K562 (cell line): ENCODE data around the gene EWSR1. TPM values are rescaled to one million over a fixed set of nuclear protein-coding genes. Genes with fewer than 3 reads are reported as not detected.

Source experiments
- ATAC-seq: fragments of 200-7000 bp; cut with Tn5 transposase; 3 replicates; pipeline ENCODE4 v1.9.1; 2020; ENCODE audit warnings: moderate library complexity
- BruUV-seq: library from RNA; stranded (reverse); fragments of 400-500 nt; replicated peaks from 2 replicates; lab custom pipeline; 2021; lab: Mats Ljungman, UMichigan
- CTCF ChIA-PET: fragments of 300-600 bp; formaldehyde crosslinking; extraction: SDS; loops from one replicate; lab custom pipeline; 2021; ENCODE audit warnings: low intra/inter-chr PET ratio; lab: Yijun Ruan, JAX
- POLR2A ChIA-PET: fragments of 300-600, 350-650 bp; sonication (Branson Sonifier 250); formaldehyde crosslinking; extraction: SDS; loops from one replicate; lab custom pipeline; 2021; ENCODE audit warnings: antibody characterized with exemption, inconsistent platforms; lab: Yijun Ruan, JAX
- DNase-seq, 4 experiments: peaks; one replicate each; pipeline versions ENCODE4 v3.0.0 to v3.0.0-alpha.2; 2011 to 2018; ENCODE audit warnings: low spot score in 3 of 4, mixed read lengths in 3 of 4; ENCODE audit errors: extremely low read depth in 1 of 4
- FAIRE-seq: peaks from 2 replicates; lab custom pipeline; 2011; peaks lifted over from hg19 to GRCh38; lab: Jason Lieb, UNC
- H2AFZ ChIP-seq: 2 replicates; pipeline ENCODE4 v1.6.0; 2011; ENCODE audit warnings: low read depth, low read length, control low read depth, inconsistent platforms
- H3K27ac ChIP-seq: fragments of 200-600 bp; 3 replicates; pipeline ENCODE4 v1.8.0; 2011; ENCODE audit warnings: low read depth, mild to moderate bottlenecking, control low read depth, inconsistent platforms, low read length, moderate library complexity, mixed read lengths; ENCODE audit errors: extremely low read depth
- H3K27me3 ChIP-seq, 2 experiments: fragments of 300-600 bp in 1 of 2; 2 replicates in 1 of 2; 3 replicates in 1 of 2; pipeline versions ENCODE4 v1.6.0 to v1.8.0; 2011; ENCODE audit warnings: inconsistent platforms in 2 of 2, low read length in 2 of 2, mild to moderate bottlenecking in 1 of 2, mixed read lengths in 1 of 2, moderate library complexity in 1 of 2; ENCODE audit not compliant: control insufficient read depth in 2 of 2, insufficient read depth in 2 of 2
- H3K36me3 ChIP-seq: fragments of 300-600 bp; 3 replicates; pipeline ENCODE4 v1.8.0; 2011; ENCODE audit warnings: mild to moderate bottlenecking, low read length, inconsistent platforms; ENCODE audit not compliant: control insufficient read depth, insufficient read depth
- H3K4me1 ChIP-seq, 2 experiments: fragments of 200-600 bp in 1 of 2; replicated peaks in 1 of 2; 2 replicates in 1 of 2; 3 replicates in 1 of 2; pipeline versions ENCODE4 v1.5.1 to v1.8.0; 2011; ENCODE audit warnings: inconsistent platforms in 2 of 2, low read length in 2 of 2, mild to moderate bottlenecking in 1 of 2, mixed read lengths in 1 of 2, moderate library complexity in 1 of 2; ENCODE audit not compliant: control insufficient read depth in 2 of 2, insufficient read depth in 2 of 2
- H3K4me2 ChIP-seq: 2 replicates; pipeline ENCODE4 v1.6.1; 2011; ENCODE audit warnings: low read length, control low read depth, inconsistent platforms, mixed read lengths; ENCODE audit not compliant: insufficient read depth
- H3K4me3 ChIP-seq: fragments of 200-600 bp; sonication (generic), shearing (Covaris generic); 2 replicates; pipeline ENCODE4 v1.5.1; 2016; ENCODE audit warnings: control low read depth, inconsistent platforms
- H3K79me2 ChIP-seq: fragments of 200-600 bp; 3 replicates; pipeline ENCODE4 v1.8.0; 2011; ENCODE audit warnings: low read length, inconsistent platforms; ENCODE audit not compliant: control insufficient read depth, insufficient read depth
- H3K9ac ChIP-seq, 2 experiments: 2 replicates each; pipeline versions ENCODE4 v1.6.0 to v1.6.1; 2011; ENCODE audit warnings: low read depth in 2 of 2, low read length in 2 of 2, control low read depth in 1 of 2, inconsistent platforms in 1 of 2, mild to moderate bottlenecking in 1 of 2, mixed read lengths in 1 of 2; ENCODE audit not compliant: insufficient read depth in 1 of 2
- H3K9me1 ChIP-seq: one replicate; pipeline ENCODE4 v1.6.0; 2011; ENCODE audit warnings: inconsistent platforms, mild to moderate bottlenecking, low read length, moderate library complexity; ENCODE audit not compliant: control insufficient read depth, insufficient read depth
- H3K9me3 ChIP-seq: replicated peaks from 2 replicates; pipeline ENCODE4 v1.5.1; 2011; ENCODE audit warnings: low read depth, low read length, inconsistent platforms; ENCODE audit not compliant: control insufficient read depth, insufficient read depth
- H4K20me1 ChIP-seq: replicated peaks from 2 replicates; pipeline ENCODE4 v1.6.1; 2011; ENCODE audit warnings: low read length, inconsistent platforms, mixed read lengths; ENCODE audit not compliant: control insufficient read depth, insufficient read depth
- CBFA2T2 ChIP-seq: fragments of 450-650 bp; conservative IDR thresholded peaks from 2 replicates; pipeline ENCODE4 v1.6.1; 2017; ENCODE audit warnings: mild to moderate bottlenecking
- CC2D1A ChIP-seq: fragments of 450-650 bp; IDR thresholded peaks from 2 replicates; pipeline ENCODE4 v1.6.1; 2017; ENCODE audit warnings: mild to moderate bottlenecking
- HDGF ChIP-seq: fragments of 450-650 bp; IDR thresholded peaks from 2 replicates; pipeline ENCODE4 v1.6.1; 2016
- HLTF ChIP-seq: fragments of 450-650 bp; IDR thresholded peaks from 2 replicates; pipeline ENCODE4 v1.6.1; 2016
- NFATC3 ChIP-seq: fragments of 450-650 bp; IDR thresholded peaks from 2 replicates; pipeline ENCODE4 v1.6.1; 2017; ENCODE audit warnings: mild to moderate bottlenecking
- STAG1 ChIP-seq: sonication (generic); formaldehyde crosslinking; IDR thresholded peaks from 2 replicates; pipeline ENCODE4 v1.5.0; 2020; ENCODE audit warnings: missing genetic modification reagents, borderline replicate concordance
- ZNF551 ChIP-seq: fragments of 250-450 bp; sonication (Bioruptor Pico); IDR thresholded peaks from 2 replicates; pipeline ENCODE4 v1.5.0; 2021; ENCODE audit warnings: mild to moderate bottlenecking, moderate library complexity
- ZNF644 ChIP-seq: fragments of 200-800 bp; sonication (Bioruptor generic); IDR thresholded peaks from 2 replicates; pipeline ENCODE4 v1.6.1; 2016; ENCODE audit warnings: low read depth, missing genetic modification characterization, missing compliant biosample characterization
- WGBS: fragments of 100-300 bp; shearing (Covaris generic); methylation state at CpG from one replicate; pipeline ENCODE4 v1.1.6; 2016; ENCODE audit warnings: low coverage, mixed read lengths; ENCODE audit not compliant: insufficient coverage; ENCODE audit errors: missing lambda C conversion rate; 5-methylcytosine and 5-hydroxymethylcytosine counted together
- in situ Hi-C: fragments of 300-500 bp; cut with MboI; formaldehyde crosslinking; loops from 4 replicates; pipeline ENCODE4 v1.15.0; 2018; ENCODE audit warnings: inconsistent platforms, mixed read lengths
- intact Hi-C: fragments of 100-400 bp; cut with micrococcal nuclease; formaldehyde crosslinking; loops from 2 replicates; pipeline ENCODE4 v1.14.2; 2022
- polyA plus RNA-seq, 8 experiments: library from polyadenylated mRNA; depleted of rRNA in 4 of 8; stranded (reverse) in 5 of 8; unstranded in 3 of 8; fragments of >200 nt; fragmentation: Nextera tagmentation in 2 of 8; fragmentation: Illumina TruSeq in 1 of 8; extraction: Ambion mirVana in 2 of 8; extraction: Trizol in 1 of 8; gene quantifications; 2 replicates each; pipeline versions ENCODE4 v1.2.1 to v1.2.3, GENCODE V29; 2011 to 2014; ENCODE audit warnings: inconsistent platforms in 1 of 8, missing spikeins in 1 of 8
- total RNA-seq, 7 experiments: library from RNA; depleted of rRNA in 6 of 7; stranded (reverse); fragments of >200 nt in 6 of 7; fragmentation: Illumina TruSeq in 2 of 7; extraction: Trizol in 2 of 7; gene quantifications; 2 replicates each; pipeline versions ENCODE4 v1.2.1 to v1.2.3, GENCODE V29; 2011 to 2021; ENCODE audit warnings: low replicate concordance in 1 of 7
- TF ChIP-seq, protein P1 (sequence below): sonication (generic); formaldehyde crosslinking; IDR thresholded peaks from 2 replicates; pipeline ENCODE4 v1.8.1; 2023; ENCODE audit warnings: mild to moderate bottlenecking, missing genetic modification reagents
- TF ChIP-seq, protein P2 (sequence below): fragments of 450-650 bp; IDR thresholded peaks from 2 replicates; pipeline ENCODE4 v1.6.1; 2017; ENCODE audit warnings: antibody characterized with exemption
- TF ChIP-seq, protein P3 (sequence below): sonication (generic); formaldehyde crosslinking; IDR thresholded peaks from 2 replicates; pipeline ENCODE4 v1.8.1; 2023; ENCODE audit warnings: mild to moderate bottlenecking, missing genetic modification reagents
- TF ChIP-seq, protein P4 (sequence below): fragments of 250-450 bp; sonication (Bioruptor Pico); IDR thresholded peaks from 2 replicates; pipeline ENCODE4 v1.5.0; 2020; ENCODE audit warnings: mild to moderate bottlenecking, borderline replicate concordance

Gene EWSR1
- total and polyA plus RNA-seq, 9 of the 15 experiments (the other 6 are each of a cell fraction or from before 2014, with no cell fraction given) = 83.3 to 450 (median 239) TPM

DNA sequence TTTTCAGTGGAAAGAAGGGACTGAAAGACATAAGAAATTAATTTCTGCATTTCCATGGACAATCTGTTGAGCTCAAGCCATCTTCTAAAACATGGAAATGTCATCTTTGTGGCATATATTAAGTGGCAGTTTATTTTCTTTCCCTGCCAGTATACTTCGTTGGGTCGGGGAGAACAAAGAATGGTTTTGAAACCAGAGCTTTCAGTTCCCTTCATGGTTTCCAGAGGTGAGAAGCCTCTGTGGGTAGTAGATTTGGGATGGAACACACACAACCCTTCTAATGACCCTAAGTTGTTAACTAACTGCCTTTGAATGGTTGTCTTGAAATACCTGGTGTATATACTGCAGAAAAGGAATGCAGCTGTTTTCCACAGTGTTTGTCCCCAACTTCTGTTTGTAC is 20.8 kb downstream of the EWSR1 start:
- ATAC-seq = no peak
- no peak for DNase-seq
- H3K4me3 ChIP-seq = no peak overlapping the region
- no peaks in the 10 kb centered on the region for H3K9me3 ChIP-seq
- CTCF ChIA-PET = no interaction called here
- H3K9ac ChIP-seq = no peak overlapping the region
- 70% methylated on average over 2 of the region's 2 CpGs for WGBS
- 0 out of 2 replicates have a peak, but pooled peaks cover 2% of the 10 kb centered on the region for H4K20me1 ChIP-seq
- H3K4me1 ChIP-seq = no peaks in the 10 kb centered on the region
- H3K9me1 ChIP-seq = no peaks in the 10 kb centered on the region
- no TSS peak for BruUV-seq
- no peak for FAIRE-seq
- H3K79me2 ChIP-seq = peaks cover 31% of the 10 kb centered on the region; the same call in 2 of the 3 replicates
- H2AFZ ChIP-seq = no peak overlapping the region
- no peaks in the 10 kb centered on the region for H3K27me3 ChIP-seq
- POLR2A ChIA-PET = no interaction called here
- peaks cover 97% of the 10 kb centered on the region for H3K36me3 ChIP-seq
- no peak overlapping the region for H3K4me2 ChIP-seq
- H3K27ac ChIP-seq = no peak overlapping the region
- in situ Hi-C loops (no loop called here), intact Hi-C loops (no loop called here)
- TF ChIP-seq HLTF = no peak
- TF ChIP-seq, protein P1, sequence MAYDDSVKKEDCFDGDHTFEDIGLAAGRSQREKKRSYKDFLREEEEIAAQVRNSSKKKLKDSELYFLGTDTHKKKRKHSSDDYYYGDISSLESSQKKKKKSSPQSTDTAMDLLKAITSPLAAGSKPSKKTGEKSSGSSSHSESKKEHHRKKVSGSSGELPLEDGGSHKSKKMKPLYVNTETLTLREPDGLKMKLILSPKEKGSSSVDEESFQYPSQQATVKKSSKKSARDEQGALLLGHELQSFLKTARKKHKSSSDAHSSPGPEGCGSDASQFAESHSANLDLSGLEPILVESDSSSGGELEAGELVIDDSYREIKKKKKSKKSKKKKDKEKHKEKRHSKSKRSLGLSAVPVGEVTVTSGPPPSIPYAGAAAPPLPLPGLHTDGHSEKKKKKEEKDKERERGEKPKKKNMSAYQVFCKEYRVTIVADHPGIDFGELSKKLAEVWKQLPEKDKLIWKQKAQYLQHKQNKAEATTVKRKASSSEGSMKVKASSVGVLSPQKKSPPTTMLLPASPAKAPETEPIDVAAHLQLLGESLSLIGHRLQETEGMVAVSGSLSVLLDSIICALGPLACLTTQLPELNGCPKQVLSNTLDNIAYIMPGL = no peak
- no peak for TF ChIP-seq CBFA2T2
- no peak for TF ChIP-seq ZNF551
- TF ChIP-seq, protein P2, sequence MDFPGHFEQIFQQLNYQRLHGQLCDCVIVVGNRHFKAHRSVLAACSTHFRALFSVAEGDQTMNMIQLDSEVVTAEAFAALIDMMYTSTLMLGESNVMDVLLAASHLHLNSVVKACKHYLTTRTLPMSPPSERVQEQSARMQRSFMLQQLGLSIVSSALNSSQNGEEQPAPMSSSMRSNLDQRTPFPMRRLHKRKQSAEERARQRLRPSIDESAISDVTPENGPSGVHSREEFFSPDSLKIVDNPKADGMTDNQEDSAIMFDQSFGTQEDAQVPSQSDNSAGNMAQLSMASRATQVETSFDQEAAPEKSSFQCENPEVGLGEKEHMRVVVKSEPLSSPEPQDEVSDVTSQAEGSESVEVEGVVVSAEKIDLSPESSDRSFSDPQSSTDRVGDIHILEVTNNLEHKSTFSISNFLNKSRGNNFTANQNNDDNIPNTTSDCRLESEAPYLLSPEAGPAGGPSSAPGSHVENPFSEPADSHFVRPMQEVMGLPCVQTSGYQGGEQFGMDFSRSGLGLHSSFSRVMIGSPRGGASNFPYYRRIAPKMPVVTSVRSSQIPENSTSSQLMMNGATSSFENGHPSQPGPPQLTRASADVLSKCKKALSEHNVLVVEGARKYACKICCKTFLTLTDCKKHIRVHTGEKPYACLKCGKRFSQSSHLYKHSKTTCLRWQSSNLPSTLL = no peak
- TF ChIP-seq ZNF644 (tag) = no peak
- TF ChIP-seq CC2D1A = no peak
- TF ChIP-seq, protein P3, sequence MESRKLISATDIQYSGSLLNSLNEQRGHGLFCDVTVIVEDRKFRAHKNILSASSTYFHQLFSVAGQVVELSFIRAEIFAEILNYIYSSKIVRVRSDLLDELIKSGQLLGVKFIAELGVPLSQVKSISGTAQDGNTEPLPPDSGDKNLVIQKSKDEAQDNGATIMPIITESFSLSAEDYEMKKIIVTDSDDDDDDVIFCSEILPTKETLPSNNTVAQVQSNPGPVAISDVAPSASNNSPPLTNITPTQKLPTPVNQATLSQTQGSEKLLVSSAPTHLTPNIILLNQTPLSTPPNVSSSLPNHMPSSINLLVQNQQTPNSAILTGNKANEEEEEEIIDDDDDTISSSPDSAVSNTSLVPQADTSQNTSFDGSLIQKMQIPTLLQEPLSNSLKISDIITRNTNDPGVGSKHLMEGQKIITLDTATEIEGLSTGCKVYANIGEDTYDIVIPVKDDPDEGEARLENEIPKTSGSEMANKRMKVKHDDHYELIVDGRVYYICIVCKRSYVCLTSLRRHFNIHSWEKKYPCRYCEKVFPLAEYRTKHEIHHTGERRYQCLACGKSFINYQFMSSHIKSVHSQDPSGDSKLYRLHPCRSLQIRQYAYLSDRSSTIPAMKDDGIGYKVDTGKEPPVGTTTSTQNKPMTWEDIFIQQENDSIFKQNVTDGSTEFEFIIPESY = no peak
- TF ChIP-seq, protein P4, sequence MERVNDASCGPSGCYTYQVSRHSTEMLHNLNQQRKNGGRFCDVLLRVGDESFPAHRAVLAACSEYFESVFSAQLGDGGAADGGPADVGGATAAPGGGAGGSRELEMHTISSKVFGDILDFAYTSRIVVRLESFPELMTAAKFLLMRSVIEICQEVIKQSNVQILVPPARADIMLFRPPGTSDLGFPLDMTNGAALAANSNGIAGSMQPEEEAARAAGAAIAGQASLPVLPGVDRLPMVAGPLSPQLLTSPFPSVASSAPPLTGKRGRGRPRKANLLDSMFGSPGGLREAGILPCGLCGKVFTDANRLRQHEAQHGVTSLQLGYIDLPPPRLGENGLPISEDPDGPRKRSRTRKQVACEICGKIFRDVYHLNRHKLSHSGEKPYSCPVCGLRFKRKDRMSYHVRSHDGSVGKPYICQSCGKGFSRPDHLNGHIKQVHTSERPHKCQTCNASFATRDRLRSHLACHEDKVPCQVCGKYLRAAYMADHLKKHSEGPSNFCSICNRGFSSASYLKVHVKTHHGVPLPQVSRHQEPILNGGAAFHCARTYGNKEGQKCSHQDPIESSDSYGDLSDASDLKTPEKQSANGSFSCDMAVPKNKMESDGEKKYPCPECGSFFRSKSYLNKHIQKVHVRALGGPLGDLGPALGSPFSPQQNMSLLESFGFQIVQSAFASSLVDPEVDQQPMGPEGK (CRISPR knock-in tag) = no peak
- no peak for TF ChIP-seq NFATC3
- TF ChIP-seq HDGF = no peak
- no peak for TF ChIP-seq STAG1 (CRISPR knock-in tag)
